ENCODE measurements around the gene EPB41L2. TPM values are rescaled to one million over a fixed set of nuclear protein-coding genes. Genes with fewer than 3 reads are reported as not detected.
"Not testable (repeated sequence)": the region's sequence is repeated elsewhere in the genome, so short reads cannot be mapped to it uniquely, and the experiment has no call there.

Gene EPB41L2
- total RNA-seq, 2 donors from 2014 or later = 30.5 to 31.0 TPM

DNA sequence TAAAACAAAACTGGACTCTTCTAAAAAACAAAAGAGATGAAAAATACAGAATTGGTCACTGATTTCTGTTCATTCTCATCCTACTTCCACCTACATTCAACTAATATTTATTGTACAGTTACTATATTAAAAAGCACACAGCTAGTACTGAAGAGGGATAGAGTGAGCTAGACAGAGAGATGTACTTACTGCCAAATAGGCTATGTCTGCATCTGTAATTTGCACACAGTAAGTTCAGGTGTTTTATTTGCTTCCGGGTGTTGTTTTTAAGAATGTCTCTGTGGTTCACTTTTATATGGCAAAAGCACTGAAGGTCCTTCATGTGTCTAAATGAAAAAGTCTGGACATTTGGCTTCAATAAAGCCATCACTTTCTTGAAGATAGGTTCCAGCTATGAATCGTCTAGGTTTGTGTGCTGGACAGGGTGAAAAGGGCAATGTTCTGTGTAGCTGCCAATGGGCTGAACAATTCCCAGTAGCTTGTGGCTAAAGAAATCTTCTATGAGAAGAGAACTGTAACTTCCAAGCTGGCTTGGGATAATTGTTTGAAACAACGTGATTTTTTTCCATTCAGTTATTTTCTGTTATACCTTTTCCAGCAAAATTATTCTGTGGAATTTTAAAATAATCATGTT lies 47.3 kb downstream of the EPB41L2 start:
- Mint-ChIP-seq H3K4me3 (no peak overlapping the region), H3K4me1 (ENCODE audit: low read depth in 2 of 2) (no peaks in the 10 kb centered on the region), H3K36me3 (no peaks in the 10 kb centered on the region), H3K27ac (no peak overlapping the region), H3K27me3 (peaks cover 0 to 2% of the 10 kb centered on the region in 2 donors), H3K9me3 (no peaks in the 10 kb centered on the region)
- no peak for ATAC-seq
- DNase-seq (ENCODE audit: low spot score) = no peak

DNA sequence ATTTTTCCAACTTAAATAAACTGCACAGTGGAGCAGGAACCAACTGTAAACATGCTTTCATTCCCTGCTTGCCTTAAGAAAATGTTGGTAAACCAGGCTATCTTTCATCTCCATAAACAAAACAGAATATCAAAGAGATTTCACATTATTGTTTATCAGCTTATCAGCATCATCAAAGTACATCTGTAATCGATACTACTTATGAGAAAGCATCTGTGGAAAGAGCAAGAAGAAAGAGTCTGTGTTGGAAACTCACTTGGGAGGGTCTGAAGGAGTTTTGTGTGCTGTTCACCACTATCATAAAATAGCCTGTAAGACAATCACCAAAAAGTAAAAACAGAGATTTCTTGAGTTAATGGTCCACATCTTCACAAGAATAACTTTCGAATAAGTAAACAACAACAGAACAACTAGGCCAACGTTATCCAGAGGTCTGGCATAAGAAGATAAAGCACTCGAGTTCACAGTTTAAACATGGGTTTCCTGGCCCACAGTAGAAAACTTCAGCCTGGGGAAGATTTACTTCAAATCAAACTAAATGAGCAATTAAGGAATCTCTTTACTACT lies 47.9 kb downstream of the EPB41L2 start:
- Mint-ChIP-seq H3K27me3 (no peaks in the 10 kb centered on the region), H3K27ac (no peak overlapping the region), H3K4me1 (ENCODE audit: low read depth in 2 of 2) (no peaks in the 10 kb centered on the region)

DNA sequence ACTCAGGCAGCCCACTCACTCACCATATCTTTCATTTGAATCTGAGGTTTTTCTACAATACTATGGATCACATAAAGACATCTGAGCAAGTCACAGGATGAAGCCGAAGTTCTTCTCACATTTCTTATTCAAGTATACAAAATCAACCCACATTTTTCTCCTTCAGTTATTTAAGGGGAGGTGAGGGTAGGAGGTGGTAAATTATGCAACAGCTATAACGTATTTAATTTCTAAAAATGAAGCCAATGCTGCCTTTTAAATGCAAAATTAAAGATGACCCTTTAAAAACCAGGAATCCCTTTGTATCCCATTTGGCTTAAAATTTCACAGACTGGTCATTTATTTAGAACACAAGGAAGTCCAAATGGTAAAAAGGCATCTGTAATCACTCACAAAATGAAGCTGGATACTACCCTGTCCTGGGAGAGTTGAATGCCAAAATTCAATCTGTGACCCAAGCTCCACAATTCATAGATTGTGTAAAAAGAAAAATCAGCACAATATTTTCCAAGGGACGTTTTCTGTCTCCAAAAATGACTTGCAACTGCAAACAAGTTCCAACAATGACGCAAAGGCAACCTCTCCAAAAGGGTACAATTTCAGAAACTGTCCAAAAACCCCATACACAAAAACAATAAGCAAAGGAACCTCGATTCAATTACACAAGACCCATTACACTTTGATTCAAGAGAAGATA lies 48.8 kb downstream of the EPB41L2 start:
- no peak for DNase-seq (ENCODE audit: low spot score)
- peaks cover 6% of the 10 kb centered on the region for H3K36me3 Mint-ChIP-seq
- H3K9me3 Mint-ChIP-seq = no peaks in the 10 kb centered on the region
- H3K27me3 Mint-ChIP-seq = no peaks in the 10 kb centered on the region
- H3K4me1 Mint-ChIP-seq (ENCODE audit: low read depth in 2 of 2) = no peaks in the 10 kb centered on the region
- H3K27ac Mint-ChIP-seq = no peak overlapping the region
- H3K4me3 Mint-ChIP-seq = no peak overlapping the region
- ATAC-seq = no peak

More for the DNA sequence above, 47.9 kb downstream of the EPB41L2 start:
- ATAC-seq (no peak), DNase-seq (ENCODE audit: low spot score) (no peak)
- Mint-ChIP-seq H3K9me3 (no peaks in the 10 kb centered on the region), H3K36me3 (no peaks in the 10 kb centered on the region), H3K4me3 (no peak overlapping the region)

DNA sequence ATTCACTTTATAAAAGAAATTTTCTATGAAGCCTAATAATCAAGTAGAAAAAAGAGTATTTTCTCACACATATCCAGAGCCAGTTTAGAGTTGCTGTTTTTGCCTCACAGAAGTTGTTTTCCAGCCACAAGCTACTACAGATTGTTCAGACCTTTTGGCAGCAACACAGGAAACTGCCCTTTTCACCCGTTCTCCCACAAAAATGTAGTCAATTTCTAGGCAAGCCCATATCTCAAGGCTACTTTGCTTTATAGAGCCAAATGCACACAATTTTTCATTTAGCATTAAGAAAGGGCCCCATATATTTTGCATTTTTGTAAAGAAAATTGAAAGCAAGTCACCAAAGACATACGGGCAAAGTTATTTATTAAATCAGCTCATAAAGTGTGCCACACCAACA lies 49.5 kb downstream of the EPB41L2 start:
- no peak for ATAC-seq
- Mint-ChIP-seq H3K4me3 (no peak overlapping the region), H3K9me3 (no peaks in the 10 kb centered on the region), H3K36me3 (peaks cover 6% of the 10 kb centered on the region), H3K27me3 (no peaks in the 10 kb centered on the region), H3K27ac (no peak overlapping the region), H3K4me1 (ENCODE audit: low read depth in 2 of 2) (no peaks in the 10 kb centered on the region)
- DNase-seq (ENCODE audit: low spot score) = no peak

DNA sequence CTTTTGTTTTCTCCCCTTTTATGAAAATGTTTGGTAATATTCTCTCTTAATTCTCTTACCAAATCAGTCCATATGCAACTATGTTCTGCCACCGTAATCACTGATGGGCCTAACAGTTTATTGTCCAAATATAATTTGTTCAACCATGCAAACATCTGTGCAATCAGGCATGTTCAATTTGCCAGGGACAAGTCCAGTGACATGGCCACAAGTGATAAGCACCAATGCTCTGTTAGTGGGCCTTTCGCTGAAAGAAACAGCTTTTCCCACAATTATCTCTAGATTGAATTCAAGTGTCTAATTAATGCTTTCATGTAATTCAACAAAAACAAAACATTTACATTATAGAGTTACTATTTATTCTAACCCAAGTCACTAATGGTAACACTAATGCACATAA lies 53.3 kb downstream of the EPB41L2 start:
- H3K4me1 Mint-ChIP-seq (ENCODE audit: low read depth in 2 of 2) = no peaks in the 10 kb centered on the region
- ATAC-seq (no peak), DNase-seq (ENCODE audit: low spot score) (no peak)
- peaks cover 19% of the 10 kb centered on the region for H3K36me3 Mint-ChIP-seq
- H3K9me3 Mint-ChIP-seq = peaks cover 11% of the 10 kb centered on the region
- no peak overlapping the region for H3K27ac Mint-ChIP-seq
- H3K4me3 Mint-ChIP-seq = no peak overlapping the region
- H3K27me3 Mint-ChIP-seq = peaks cover 0 to 7% of the 10 kb centered on the region in 2 donors

DNA sequence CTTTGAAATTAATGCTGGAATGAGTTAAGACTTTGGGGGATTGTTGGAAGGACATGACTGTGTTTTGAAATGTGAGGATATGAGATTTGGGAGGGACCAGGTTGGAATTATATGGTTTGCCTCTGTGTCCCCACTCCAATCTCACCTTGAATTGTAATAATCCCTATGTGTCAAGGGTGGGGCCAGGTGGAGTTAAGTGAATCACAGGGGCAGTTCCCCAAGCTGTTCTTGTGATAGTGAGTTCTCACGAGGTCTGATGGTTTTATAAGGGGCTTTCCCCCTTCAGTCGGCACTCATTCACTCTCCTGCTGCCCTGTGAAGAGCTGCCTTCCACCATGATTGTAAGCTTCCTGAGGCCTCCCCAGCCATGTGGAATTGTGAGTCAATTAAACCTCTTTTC lies 54.1 kb downstream of the EPB41L2 start:
- not testable (repeated sequence) for H3K4me3 Mint-ChIP-seq; DNase-seq (ENCODE audit: low spot score)
- peaks cover 19% of the 10 kb centered on the region for H3K36me3 Mint-ChIP-seq

DNA sequence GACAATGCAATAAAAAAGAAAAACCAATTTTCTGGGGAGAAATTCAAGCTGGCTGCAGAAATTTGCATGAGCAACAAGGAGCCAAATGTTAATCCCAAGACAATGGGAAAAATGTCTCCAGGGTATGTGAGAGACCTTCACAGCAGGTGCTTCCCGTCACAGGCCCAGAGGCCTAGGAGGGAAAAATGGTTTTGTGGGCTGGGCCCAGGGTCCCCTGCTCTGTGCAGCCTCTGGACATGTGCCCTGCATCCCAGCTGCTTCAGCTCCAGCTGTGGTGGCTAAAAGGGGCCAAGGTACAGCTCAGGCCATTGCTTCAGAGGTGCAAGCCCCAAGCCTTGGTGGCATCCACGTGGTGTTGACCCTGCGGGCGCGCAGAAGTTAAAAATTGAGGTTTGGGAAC lies 55.1 kb downstream of the EPB41L2 start:
- H3K9me3 Mint-ChIP-seq = peaks cover 11% of the 10 kb centered on the region
- H3K4me3 Mint-ChIP-seq; DNase-seq (ENCODE audit: low spot score); H3K27ac Mint-ChIP-seq; H3K27me3 Mint-ChIP-seq; H3K4me1 Mint-ChIP-seq (ENCODE audit: low read depth in 2 of 2); ATAC-seq: not testable (repeated sequence)
- peaks cover 19% of the 10 kb centered on the region for H3K36me3 Mint-ChIP-seq

More for the DNA sequence above, 54.1 kb downstream of the EPB41L2 start:
- H3K9me3 Mint-ChIP-seq = peaks cover 11% of the 10 kb centered on the region
- not testable (repeated sequence) for H3K27ac Mint-ChIP-seq; H3K4me1 Mint-ChIP-seq (ENCODE audit: low read depth in 2 of 2); ATAC-seq; H3K27me3 Mint-ChIP-seq

DNA sequence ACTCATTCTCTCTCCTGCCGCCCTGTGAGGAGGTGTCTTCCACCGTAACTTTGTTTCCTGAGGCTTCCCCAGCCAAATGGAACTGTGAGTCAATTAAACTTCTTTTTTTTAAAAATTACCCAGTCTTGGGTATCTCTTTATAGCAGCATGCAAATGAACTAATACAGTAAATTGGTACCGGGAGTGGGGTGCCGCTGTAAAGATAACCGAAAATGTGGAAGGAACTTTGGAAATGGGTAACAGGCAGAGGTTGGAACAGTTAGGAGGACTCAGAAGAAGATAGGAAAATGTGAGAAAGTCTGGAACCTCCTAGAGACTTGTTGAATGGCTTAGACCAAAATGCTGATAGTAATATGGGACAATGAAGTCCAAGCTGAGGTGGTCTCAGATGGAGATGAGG lies 55.8 kb downstream of the EPB41L2 start:
- Mint-ChIP-seq H3K4me3 (no peak overlapping the region), H3K4me1 (ENCODE audit: low read depth in 2 of 2) (no peaks in the 10 kb centered on the region), H3K9me3 (peaks cover 11% of the 10 kb centered on the region), H3K27me3 (peaks cover 0 to 7% of the 10 kb centered on the region in 2 donors), H3K36me3 (peaks cover 19% of the 10 kb centered on the region), H3K27ac (no peak overlapping the region)
- no peak for ATAC-seq
- DNase-seq (ENCODE audit: low spot score) = no peak

DNA sequence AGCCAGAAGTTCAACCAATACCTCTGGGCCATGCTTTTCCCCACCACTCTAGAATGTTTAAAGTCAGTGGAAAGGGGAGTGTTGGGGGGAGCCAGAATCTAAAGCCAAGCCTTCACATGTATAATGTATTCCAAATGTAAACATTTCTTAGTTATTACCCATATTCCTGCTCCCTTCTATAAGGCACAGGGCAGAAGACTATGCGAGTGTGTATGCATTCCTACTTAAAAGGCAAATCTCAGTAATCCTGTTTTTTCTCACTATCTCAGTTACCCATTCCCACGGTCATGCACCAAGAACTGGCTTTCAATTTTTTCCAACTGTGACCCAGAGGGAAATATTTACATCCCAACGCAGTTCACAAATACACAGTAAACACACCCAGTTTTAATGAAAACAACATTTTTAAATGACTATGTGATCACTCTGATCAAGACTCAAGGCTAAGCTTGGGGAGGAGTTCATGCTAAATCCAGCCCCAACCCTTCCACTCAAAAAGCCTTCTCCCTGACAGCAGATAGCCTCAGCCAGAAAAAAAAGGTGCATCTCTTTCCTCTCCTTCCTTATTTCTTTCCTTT lies 57.5 kb downstream of the EPB41L2 start:
- H3K9me3 Mint-ChIP-seq = peaks cover 11% of the 10 kb centered on the region
- H3K4me1 Mint-ChIP-seq (ENCODE audit: low read depth in 2 of 2) = no peaks in the 10 kb centered on the region
- DNase-seq (ENCODE audit: low spot score) (no peak), ATAC-seq (no peak)
- peaks cover 19% of the 10 kb centered on the region for H3K36me3 Mint-ChIP-seq
- H3K27ac Mint-ChIP-seq = no peak overlapping the region
- no peak overlapping the region for H3K4me3 Mint-ChIP-seq
- peaks cover 7 to 10% of the 10 kb centered on the region in 2 donors for H3K27me3 Mint-ChIP-seq

DNA sequence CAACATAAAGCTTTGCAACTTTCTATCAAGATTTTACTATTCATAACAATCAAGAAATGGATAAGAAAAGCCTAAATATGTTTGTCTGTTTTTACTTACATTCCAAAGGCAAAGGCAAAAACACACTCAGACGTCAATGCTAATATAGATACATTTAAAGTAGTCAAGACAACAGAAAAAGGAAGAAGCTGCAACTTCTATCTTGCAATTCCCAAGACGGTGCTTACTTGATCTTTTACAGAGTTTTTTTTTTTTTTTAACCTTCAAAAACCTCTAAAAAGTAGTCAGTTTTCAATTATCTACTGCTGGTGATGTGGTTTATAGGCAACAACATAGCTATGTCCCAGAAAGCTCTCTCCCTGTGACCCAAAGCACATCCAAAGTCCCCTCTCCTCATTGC lies 58.1 kb downstream of the EPB41L2 start:
- Mint-ChIP-seq H3K4me1 (ENCODE audit: low read depth in 2 of 2) (no peaks in the 10 kb centered on the region), H3K4me3 (no peak overlapping the region), H3K27ac (no peak overlapping the region), H3K27me3 (peaks cover 7 to 10% of the 10 kb centered on the region in 2 donors), H3K36me3 (peaks cover 19% of the 10 kb centered on the region), H3K9me3 (peaks cover 11% of the 10 kb centered on the region)
- DNase-seq (ENCODE audit: low spot score) (no peak), ATAC-seq (no peak)

DNA sequence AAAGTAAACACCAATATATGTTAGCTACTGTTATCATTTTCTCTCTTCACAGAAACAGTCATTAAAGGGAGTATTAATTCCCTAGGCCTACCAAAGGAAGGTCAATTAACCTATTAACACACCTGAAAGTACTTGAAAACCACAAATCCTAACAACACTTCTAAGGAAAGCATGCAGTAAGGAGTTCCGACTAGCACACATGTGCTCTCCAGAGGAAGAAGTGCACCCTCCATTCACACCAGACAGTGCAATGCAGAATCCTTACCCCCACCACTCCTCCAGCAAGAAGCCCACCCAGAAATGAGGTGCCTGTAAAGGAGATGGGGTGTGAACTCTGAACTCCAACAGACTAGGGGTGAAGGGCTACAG lies 58.7 kb downstream of the EPB41L2 start:
- DNase-seq (ENCODE audit: low spot score) = no peak
- Mint-ChIP-seq H3K27me3 (peaks cover 8 to 10% of the 10 kb centered on the region in 2 donors), H3K27ac (no peak overlapping the region), H3K4me3 (no peak overlapping the region), H3K4me1 (ENCODE audit: low read depth in 2 of 2) (no peaks in the 10 kb centered on the region), H3K9me3 (peaks cover 11% of the 10 kb centered on the region), H3K36me3 (peaks cover 13% of the 10 kb centered on the region)
- no peak for ATAC-seq

DNA sequence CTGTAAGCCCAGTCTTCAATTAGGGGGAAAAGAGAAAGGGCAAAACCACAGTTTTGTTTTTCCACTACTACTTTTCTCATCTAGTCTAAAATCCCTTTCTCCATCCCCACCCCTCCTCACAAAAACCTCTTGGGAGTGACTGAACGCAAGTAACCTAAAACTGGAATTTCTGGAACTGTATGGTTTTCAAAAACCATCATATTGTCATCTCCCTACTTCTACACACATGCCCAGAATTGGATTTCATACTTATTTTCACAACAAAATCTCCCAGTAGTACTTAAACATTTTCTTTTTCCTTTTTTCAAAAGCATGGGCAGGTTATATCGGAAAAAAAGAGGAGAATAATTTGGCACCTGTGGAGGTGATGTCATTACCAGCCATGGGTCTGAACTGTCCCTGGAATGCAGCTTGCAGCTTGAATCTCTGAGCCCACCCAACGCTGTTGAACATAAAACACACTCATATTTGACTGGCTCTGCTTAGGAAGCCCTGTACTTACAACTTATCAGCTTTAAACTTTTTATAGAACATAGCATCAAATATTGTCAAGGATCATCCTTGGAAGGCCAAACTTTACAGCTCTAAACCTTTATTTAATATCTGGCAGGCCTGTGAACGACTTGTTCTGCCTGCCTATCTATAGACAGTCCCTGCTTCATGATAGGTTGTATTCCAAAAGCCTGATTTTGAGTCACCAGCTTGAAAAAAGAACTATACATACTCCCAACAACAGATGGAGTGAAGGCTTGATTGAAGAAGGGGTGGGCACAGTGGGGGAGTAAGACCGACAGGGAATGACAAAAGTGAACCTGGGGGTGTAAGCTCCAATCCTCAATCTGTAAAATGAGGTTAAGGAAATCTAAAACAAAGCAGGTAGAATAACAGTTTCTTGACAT lies 59.3 kb downstream of the EPB41L2 start:
- H3K36me3 Mint-ChIP-seq = peaks cover 13% of the 10 kb centered on the region
- no peak overlapping the region for H3K27ac Mint-ChIP-seq
- DNase-seq (ENCODE audit: low spot score) (no peak), ATAC-seq (no peak)
- peaks cover 14% of the 10 kb centered on the region in 2 donors for H3K27me3 Mint-ChIP-seq
- peaks cover 11% of the 10 kb centered on the region for H3K9me3 Mint-ChIP-seq
- H3K4me1 Mint-ChIP-seq (ENCODE audit: low read depth in 2 of 2) = no peaks in the 10 kb centered on the region
- no peak overlapping the region for H3K4me3 Mint-ChIP-seq

DNA sequence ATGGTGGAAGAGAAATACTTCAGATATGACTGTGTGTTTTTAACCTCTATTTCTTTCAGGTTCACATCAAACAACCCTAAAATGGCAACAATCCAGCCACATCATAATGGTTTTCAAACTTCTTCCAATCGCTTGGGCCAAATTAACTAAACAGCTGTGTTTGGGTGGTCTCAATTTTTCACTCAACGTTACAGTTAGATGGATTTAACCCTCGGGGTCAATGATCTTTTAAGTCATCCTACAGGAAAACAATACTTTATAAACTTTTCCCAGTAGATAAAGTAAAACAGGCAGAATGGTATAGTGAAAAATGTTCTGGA lies 60.4 kb downstream of the EPB41L2 start:
- Mint-ChIP-seq H3K27ac (no peak overlapping the region), H3K4me3 (no peak overlapping the region), H3K9me3 (peaks cover 10% of the 10 kb centered on the region), H3K27me3 (peaks cover 14 to 15% of the 10 kb centered on the region in 2 donors), H3K36me3 (peaks cover 11% of the 10 kb centered on the region), H3K4me1 (ENCODE audit: low read depth in 2 of 2) (no peaks in the 10 kb centered on the region)
- no peak for ATAC-seq
- DNase-seq (ENCODE audit: low spot score) = no peak
